ENCODE results near the gene RCBTB2. TPM values are rescaled to one million over a fixed set of nuclear protein-coding genes. Genes with fewer than 3 reads are reported as not detected.
A peak's percentile ranks its signal among the peaks of the same experiment; 100 is the strongest.

Gene RCBTB2
- total RNA-seq, 4 donors from 2014 or later = 8.1 to 24.7 (median 14.9) TPM

DNA sequence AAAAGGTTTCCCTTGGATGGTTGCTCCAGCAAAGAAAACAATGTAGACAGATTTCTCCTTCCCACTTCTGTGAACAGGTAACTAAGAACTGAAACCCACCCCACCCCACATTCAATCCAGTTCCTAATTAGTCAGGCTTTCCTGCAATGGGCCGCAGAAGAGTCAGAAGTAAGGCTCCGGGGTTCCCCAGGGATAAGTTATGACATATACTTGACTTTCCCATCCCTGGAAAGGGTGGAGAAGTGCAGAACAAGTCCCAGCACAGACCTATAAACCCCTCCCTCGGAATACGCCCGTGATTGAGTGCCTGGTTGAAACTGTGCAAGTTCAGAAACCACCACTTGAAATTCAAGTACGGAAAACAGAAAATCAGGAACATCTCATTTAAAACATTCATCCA lies 24.9 kb downstream of the RCBTB2 start:
- no peak for DNase-seq
- peak overlapping the region; percentile 88 to 92 (median 90) for H3K27ac ChIP-seq
- H3K4me1 ChIP-seq = peaks cover 30 to 93% (median 65%) of the 10 kb centered on the region in 3 donors
- H3K36me3 ChIP-seq = peaks cover 0 to 10% (median 0%) of the 10 kb centered on the region in 3 donors
- no peak overlapping the region for H3K4me3 ChIP-seq
- no peak for TF ChIP-seq POLR2A (IDR thresholded peaks at IDR 0.05)
- TF ChIP-seq, protein P1, sequence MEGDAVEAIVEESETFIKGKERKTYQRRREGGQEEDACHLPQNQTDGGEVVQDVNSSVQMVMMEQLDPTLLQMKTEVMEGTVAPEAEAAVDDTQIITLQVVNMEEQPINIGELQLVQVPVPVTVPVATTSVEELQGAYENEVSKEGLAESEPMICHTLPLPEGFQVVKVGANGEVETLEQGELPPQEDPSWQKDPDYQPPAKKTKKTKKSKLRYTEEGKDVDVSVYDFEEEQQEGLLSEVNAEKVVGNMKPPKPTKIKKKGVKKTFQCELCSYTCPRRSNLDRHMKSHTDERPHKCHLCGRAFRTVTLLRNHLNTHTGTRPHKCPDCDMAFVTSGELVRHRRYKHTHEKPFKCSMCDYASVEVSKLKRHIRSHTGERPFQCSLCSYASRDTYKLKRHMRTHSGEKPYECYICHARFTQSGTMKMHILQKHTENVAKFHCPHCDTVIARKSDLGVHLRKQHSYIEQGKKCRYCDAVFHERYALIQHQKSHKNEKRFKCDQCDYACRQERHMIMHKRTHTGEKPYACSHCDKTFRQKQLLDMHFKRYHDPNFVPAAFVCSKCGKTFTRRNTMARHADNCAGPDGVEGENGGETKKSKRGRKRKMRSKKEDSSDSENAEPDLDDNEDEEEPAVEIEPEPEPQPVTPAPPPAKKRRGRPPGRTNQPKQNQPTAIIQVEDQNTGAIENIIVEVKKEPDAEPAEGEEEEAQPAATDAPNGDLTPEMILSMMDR (IDR thresholded peaks at IDR 0.05) = peak in 1 of 6 experiments; percentile 7
- H3K27me3 ChIP-seq = no peaks in the 10 kb centered on the region
- intact Hi-C loops (cut with DNase I) = loop anchor here (10.0 kb wide), 1 partner anchor 67 kb away; no protein-coding TSS in a partner anchor
- no peaks in the 10 kb centered on the region for H3K9me3 ChIP-seq
- 18 to 34% methylated on average over 6 of the region's 6 CpGs for WGBS, 2 donors

DNA sequence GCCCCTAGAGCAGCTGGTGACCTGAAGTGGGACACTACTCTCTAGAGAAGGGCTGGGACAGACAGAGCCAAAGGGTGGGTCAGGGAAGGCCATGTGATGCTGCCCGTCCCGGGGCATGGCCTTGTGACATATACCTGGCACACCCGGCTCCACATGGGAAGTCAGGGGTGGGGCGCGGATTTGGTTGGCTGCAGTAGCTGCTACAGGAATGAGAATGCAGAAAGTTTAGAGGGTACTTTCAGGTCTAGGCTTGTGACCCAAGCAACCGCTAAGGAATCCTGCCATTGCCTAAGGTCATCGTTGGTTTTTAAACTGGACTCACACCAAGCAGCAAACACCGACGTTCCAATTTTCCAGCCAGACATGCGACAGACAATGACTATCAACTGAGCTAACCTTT lies 25.9 kb downstream of the RCBTB2 start:
- Histone ChIP-seq H3K4me1 (peaks cover 30 to 90% (median 63%) of the 10 kb centered on the region in 3 donors), H3K27ac (peak overlapping the region; percentile 88 to 92 (median 90)), H3K36me3 (peaks cover 0 to 5% (median 0%) of the 10 kb centered on the region in 3 donors), H3K9me3 (no peaks in the 10 kb centered on the region), H3K4me3 (no peak overlapping the region), H3K27me3 (no peaks in the 10 kb centered on the region)
- no peak for TF ChIP-seq POLR2A (IDR thresholded peaks at IDR 0.05)
- TF ChIP-seq, protein P1 (IDR thresholded peaks at IDR 0.05) = no peak
- intact Hi-C loops (cut with DNase I) = loop anchor here (10.0 kb wide), 1 partner anchor 68 kb away; no protein-coding TSS in a partner anchor
- 43 to 57% methylated on average over 5 to 7 of the region's 10 CpGs for WGBS, 2 donors
- no peak for DNase-seq

DNA sequence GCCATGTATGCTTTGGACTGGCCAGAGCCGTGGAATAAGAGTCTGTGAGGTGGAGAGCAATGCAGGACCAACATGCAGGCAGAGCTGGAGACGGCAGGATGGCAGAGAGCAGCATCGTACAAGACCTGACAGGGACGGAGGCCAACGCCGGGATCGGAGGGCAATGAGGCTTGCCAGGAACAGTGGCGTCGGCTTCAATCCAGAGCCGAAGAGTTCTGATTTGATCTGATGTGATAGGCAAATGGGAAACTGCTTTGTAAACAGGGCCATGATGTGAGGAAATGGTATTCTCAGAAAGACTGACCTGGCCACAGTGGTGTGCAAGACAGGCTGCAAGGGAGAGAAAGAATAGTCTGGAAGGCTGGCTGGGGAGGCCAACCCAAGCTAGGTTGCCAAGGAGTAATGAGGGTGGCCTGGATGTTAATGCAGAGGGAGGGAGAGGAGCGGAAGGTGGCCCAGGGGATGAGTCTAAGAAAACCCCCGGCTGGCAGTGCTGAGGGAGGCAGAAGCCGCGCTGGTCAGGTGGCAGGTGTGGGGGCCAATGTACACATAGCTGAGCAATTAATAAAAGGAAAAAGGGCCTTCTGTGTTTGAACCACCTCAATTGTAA lies 26.7 kb downstream of the RCBTB2 start:
- H3K9me3 ChIP-seq = no peaks in the 10 kb centered on the region
- no peak for DNase-seq
- H3K27me3 ChIP-seq = no peaks in the 10 kb centered on the region
- intact Hi-C loops (cut with DNase I) = loop anchor here (10.0 kb wide), 1 partner anchor 69 kb away; no protein-coding TSS in a partner anchor
- WGBS, 2 donors = 34 to 58% methylated on average over 14 of the region's 14 CpGs
- H3K27ac ChIP-seq = peak overlapping the region; percentile 88 to 92 (median 90)
- TF ChIP-seq, protein P1 (IDR thresholded peaks at IDR 0.05) = no peak
- TF ChIP-seq POLR2A (IDR thresholded peaks at IDR 0.05) = no peak
- peaks cover 30 to 89% (median 61%) of the 10 kb centered on the region in 3 donors for H3K4me1 ChIP-seq
- peaks cover 0 to 5% (median 0%) of the 10 kb centered on the region in 3 donors for H3K36me3 ChIP-seq
- peak overlapping the region in 1 of 4 donors; percentile 12 for H3K4me3 ChIP-seq

DNA sequence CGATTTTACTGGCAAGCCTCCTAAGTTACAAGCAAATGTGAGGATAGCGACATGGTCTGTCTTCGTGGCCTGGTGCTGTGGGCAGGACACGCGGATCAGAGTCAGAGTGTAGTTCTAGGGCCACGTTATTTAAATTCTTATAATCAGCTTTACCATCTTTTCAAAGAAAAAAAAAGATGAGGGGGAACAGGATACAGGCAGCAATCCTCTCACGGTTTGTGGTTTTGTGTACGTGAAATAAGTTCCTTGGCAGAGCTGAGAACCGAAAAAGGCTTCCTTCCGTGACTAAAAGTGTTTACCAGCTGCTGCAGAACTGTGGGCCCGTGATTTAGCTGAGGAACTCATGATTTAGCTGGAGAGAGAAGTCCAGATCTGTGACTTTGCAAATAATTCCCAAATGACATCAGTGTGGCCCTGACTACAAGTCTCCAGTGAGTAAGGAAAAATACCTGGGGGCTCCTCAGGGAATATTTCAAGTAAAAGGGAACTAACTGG lies 27.2 kb downstream of the RCBTB2 start:
- H3K27me3 ChIP-seq = no peaks in the 10 kb centered on the region
- H3K36me3 ChIP-seq = peaks cover 0 to 5% (median 0%) of the 10 kb centered on the region in 3 donors
- peak overlapping the region; percentile 88 to 92 (median 90) for H3K27ac ChIP-seq
- intact Hi-C loops (cut with DNase I) = loop anchor here (10.0 kb wide), 1 partner anchor 69 kb away; no protein-coding TSS in a partner anchor
- no peak for DNase-seq
- 32 to 39% methylated on average over 11 of the region's 11 CpGs for WGBS, 2 donors
- peaks cover 35 to 89% (median 62%) of the 10 kb centered on the region in 3 donors for H3K4me1 ChIP-seq
- TF ChIP-seq POLR2A (IDR thresholded peaks at IDR 0.05) = no peak
- TF ChIP-seq, protein P1 (IDR thresholded peaks at IDR 0.05) = no peak
- H3K4me3 ChIP-seq = peak overlapping the region in 1 of 4 donors; percentile 12
- H3K9me3 ChIP-seq = no peaks in the 10 kb centered on the region

DNA sequence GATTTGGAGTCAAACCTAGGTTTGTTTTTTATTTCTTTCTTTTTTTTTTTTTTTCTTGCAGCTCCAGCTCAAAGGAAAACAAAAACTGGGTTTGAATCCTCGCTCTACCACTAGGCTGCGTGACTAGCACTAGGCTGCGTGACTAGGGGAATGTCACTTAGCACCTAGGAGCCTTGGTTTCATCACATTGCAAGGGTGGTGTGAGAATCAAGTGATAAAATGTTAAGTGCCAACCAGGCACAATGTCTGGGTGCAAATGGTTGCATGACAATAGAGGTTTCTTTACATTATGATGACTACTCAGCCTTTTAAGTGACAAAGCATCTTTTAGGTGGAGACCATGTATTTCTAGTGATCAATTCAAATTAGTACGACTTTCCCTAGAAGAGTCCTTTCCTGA lies 27.9 kb downstream of the RCBTB2 start:
- TF ChIP-seq POLR2A (IDR thresholded peaks at IDR 0.05) = no peak
- TF ChIP-seq, protein P1 (IDR thresholded peaks at IDR 0.05) = peak in 3 of 6 experiments; percentile 6 to 32 (median 11)
- Histone ChIP-seq H3K4me1 (peaks cover 34 to 89% (median 56%) of the 10 kb centered on the region in 3 donors), H3K4me3 (no peak overlapping the region), H3K27ac (peak overlapping the region; percentile 88 to 92 (median 90)), H3K27me3 (no peaks in the 10 kb centered on the region), H3K36me3 (peaks cover 0 to 5% (median 0%) of the 10 kb centered on the region in 3 donors), H3K9me3 (no peaks in the 10 kb centered on the region)
- no peak for DNase-seq
- 31 to 68% methylated on average over 4 of the region's 4 CpGs for WGBS, 2 donors
- intact Hi-C loops (cut with DNase I) = loop anchor here (10.0 kb wide), 1 partner anchor 70 kb away; no protein-coding TSS in a partner anchor
